ENCODE measurements around the gene ANKHD1.

The ANKHD1 gene

GRCh38 chr5:140570058-140570457 is 168.4 kb downstream of the ANKHD1 start (continued):
- no peak for TF ChIP-seq HOXA7 (CRISPR knock-in tag; IDR thresholded peaks at IDR 0.05; ENCODE audit: borderline replicate concordance)

- no peak overlapping the region for H3K4me3 ChIP-seq (ENCODE audit: low read depth, low read length)
- ChIA-PET POLR2A (interaction anchor here (1.4 kb wide), 1 partner anchor 77 kb away, joined by 4 read pairs; the partner anchor contains the start of genes IK and NDUFA2), CTCF (interaction anchor here (1.1 to 1.7 kb wide), 2 partner anchors 9 to 219 kb away, joined by 3 to 4 read pairs; no protein-coding TSS in a partner anchor)
- peaks cover 6 to 32% of the 10 kb centered on the region in 2 experiments; a peak in 2 of 3 replicates for H3K36me3 ChIP-seq (ENCODE audit: control insufficient read depth in 2 of 2, insufficient read depth in 1 of 2, low read length in 2 of 2)
- H3K27ac ChIP-seq (ENCODE audit: extremely low read depth, low read depth, low read length), result no peak overlapping the region
- H3K4me1 ChIP-seq (ENCODE audit: control insufficient read depth, insufficient read depth, low read length), result no peaks in the 10 kb centered on the region
- H3K9me3 ChIP-seq (ENCODE audit: control insufficient read depth, insufficient read depth, low read depth, low read length), result no peaks in the 10 kb centered on the region
- TF ChIP-seq ZFP69B (tag by site-specific recombination; IDR thresholded peaks at IDR 0.05) (no peak), ZNF146 (tag by site-specific recombination; IDR thresholded peaks at IDR 0.05) (no peak)
Measured at GRCh38 chr5:140570488-140570887, 168.9 kb downstream of the ANKHD1 start.

GRCh38 chr5:140571105-140571504 is 169.5 kb downstream of the ANKHD1 start:
- ChIA-PET CTCF (interaction anchor here (0.7 to 1.7 kb wide), 2 partner anchors 166 to 219 kb away, joined by 3 to 4 read pairs; no protein-coding TSS in a partner anchor), POLR2A (interaction anchor here (1.4 kb wide), 1 partner anchor 76 kb away, joined by 4 read pairs; the partner anchor contains the start of genes IK and NDUFA2)
- Histone ChIP-seq H3K4me3 (ENCODE audit: low read depth, low read length) (no peak overlapping the region), H3K9me3 (ENCODE audit: control insufficient read depth, insufficient read depth, low read depth, low read length) (no peaks in the 10 kb centered on the region), H3K27ac (ENCODE audit: extremely low read depth, low read depth, low read length) (no peak overlapping the region), H3K4me1 (ENCODE audit: control insufficient read depth, insufficient read depth, low read length) (no peaks in the 10 kb centered on the region), H3K36me3 (ENCODE audit: control insufficient read depth in 2 of 2, insufficient read depth in 1 of 2, low read length in 2 of 2) (peaks cover 6 to 27% of the 10 kb centered on the region in 2 experiments; a peak in 2 of 3 replicates)
- TF ChIP-seq ZNF302 (tag by site-specific recombination; IDR thresholded peaks at IDR 0.05; ENCODE audit: low read depth), result no peak
- TF ChIP-seq GLIS2 (tag by site-specific recombination; IDR thresholded peaks at IDR 0.05), result no peak
- TF ChIP-seq ZEB2 (tag by site-specific recombination; IDR thresholded peaks at IDR 0.05), result no peak
- no peak for TF ChIP-seq ZNF707 (tag by site-specific recombination; IDR thresholded peaks at IDR 0.05)
- TF ChIP-seq ZBTB21 (tag by site-specific recombination; IDR thresholded peaks at IDR 0.05), result no peak

- TF ChIP-seq ZBTB6 (tag by site-specific recombination; IDR thresholded peaks at IDR 0.05), result no peak
- TF ChIP-seq ZNF169 (tag by site-specific recombination; IDR thresholded peaks at IDR 0.05), result no peak
- TF ChIP-seq ZNF48 (tag by site-specific recombination; IDR thresholded peaks at IDR 0.05), result no peak
- TF ChIP-seq SETDB1 (IDR thresholded peaks at IDR 0.05; ENCODE audit: insufficient read length, low read length), result no peak
- TF ChIP-seq ZNF138 (tag by site-specific recombination; IDR thresholded peaks at IDR 0.05; ENCODE audit: borderline replicate concordance), result no peak
- TF ChIP-seq ZNF184 (tag by site-specific recombination; IDR thresholded peaks at IDR 0.05), result no peak
- TF ChIP-seq ZSCAN4 (tag by site-specific recombination; IDR thresholded peaks at IDR 0.05), result no peak
- TF ChIP-seq ZNF626 (tag by site-specific recombination; IDR thresholded peaks at IDR 0.05), result no peak
- no peak for TF ChIP-seq ZNF18 (tag by site-specific recombination; IDR thresholded peaks at IDR 0.05)
- no peak for TF ChIP-seq ZBTB26 (tag by site-specific recombination; optimal IDR thresholded peaks at IDR 0.05)
- no peak for TF ChIP-seq ZSCAN16 (tag by site-specific recombination; IDR thresholded peaks at IDR 0.05)
- no peak for TF ChIP-seq ZNF768 (tag by site-specific recombination; IDR thresholded peaks at IDR 0.05)
- no peak for TF ChIP-seq SP7 (tag by site-specific recombination; IDR thresholded peaks at IDR 0.05)
- no peak for TF ChIP-seq ZNF791 (tag by site-specific recombination; IDR thresholded peaks at IDR 0.05)
- H3K36me3 ChIP-seq (ENCODE audit: control insufficient read depth in 2 of 2, insufficient read depth in 1 of 2, low read length in 2 of 2), result peaks cover 0 to 1% of the 10 kb centered on the region in 2 experiments; a peak in 1 of 3 replicates
- no peak overlapping the region for H3K4me3 ChIP-seq (ENCODE audit: low read depth, low read length)
- no peak overlapping the region for H3K27ac ChIP-seq (ENCODE audit: extremely low read depth, low read depth, low read length)
- ChIA-PET CTCF (interaction anchor here (0.6 to 1.1 kb wide), 4 partner anchors 9 to 1037 kb away, joined by 3 to 5 read pairs (median 4); no protein-coding TSS in a partner anchor), POLR2A (interaction anchor here (0.6 kb wide), 1 partner anchor 143 kb away, joined by 3 read pairs; no protein-coding TSS in a partner anchor)
- no peaks in the 10 kb centered on the region for H3K4me1 ChIP-seq (ENCODE audit: control insufficient read depth, insufficient read depth, low read length)
- H3K9me3 ChIP-seq (ENCODE audit: control insufficient read depth, insufficient read depth, low read depth, low read length), result no peaks in the 10 kb centered on the region
Measured at GRCh38 chr5:140573683-140574082, 172.1 kb downstream of the ANKHD1 start.

Measured in HEK293 (cell line).